Type B pancreatic cell (in vitro differentiated cells): ENCODE data around the gene HESX1. TPM values are rescaled to one million over a fixed set of nuclear protein-coding genes. Genes with fewer than 3 reads are reported as not detected.

Experiments
- DNase-seq: peaks from one replicate; pipeline ENCODE4 v3.0.0; 2021; ENCODE audit warnings: mixed read lengths; ENCODE audit not compliant: unreplicated experiment; ENCODE audit errors: extremely low spot score
- H3K27ac Mint-ChIP-seq: 2 replicates; pipeline ENCODE4 v1.8.0; 2021; ENCODE audit warnings: mild to moderate bottlenecking, mixed read lengths
- H3K27me3 Mint-ChIP-seq: 2 replicates; pipeline ENCODE4 v1.8.0; 2021; ENCODE audit warnings: mixed read lengths
- H3K36me3 Mint-ChIP-seq: 2 replicates; pipeline ENCODE4 v1.8.0; 2021; ENCODE audit warnings: mixed read lengths
- H3K4me1 Mint-ChIP-seq: one replicate; pipeline ENCODE4 v1.8.0; 2021; ENCODE audit warnings: mixed read lengths; ENCODE audit not compliant: unreplicated experiment
- H3K4me3 Mint-ChIP-seq: 2 replicates; pipeline ENCODE4 v1.8.0; 2021; ENCODE audit warnings: mild to moderate bottlenecking, mixed read lengths
- H3K9me3 Mint-ChIP-seq: 2 replicates; pipeline ENCODE4 v1.8.0; 2021; ENCODE audit warnings: mixed read lengths
- CTCF ChIP-seq: fragments of 200-600 bp; sonication (generic); conservative IDR thresholded peaks from 2 replicates; pipeline ENCODE4 v1.5.0; 2021; ENCODE audit warnings: antibody characterized with exemption, mild to moderate bottlenecking
- total RNA-seq: library from RNA; stranded (reverse); gene quantifications from 2 replicates; pipeline ENCODE4 v1.2.1, GENCODE V29; 2021; ENCODE audit warnings: low replicate concordance

HESX1 gene
- total RNA-seq, 1 donor from 2014 or later, result 1.7 TPM

- DNase-seq, result no peak
- no peaks in the 10 kb centered on the region for H3K36me3 Mint-ChIP-seq
- no peak overlapping the region for H3K27ac Mint-ChIP-seq
- peaks cover 21% of the 10 kb centered on the region for H3K4me1 Mint-ChIP-seq
- H3K9me3 Mint-ChIP-seq, result no peaks in the 10 kb centered on the region
- peaks cover 24% of the 10 kb centered on the region for H3K27me3 Mint-ChIP-seq
- peak overlapping the region; percentile 9 for H3K4me3 Mint-ChIP-seq
- no peak for TF ChIP-seq CTCF
Observed at GRCh38 chr3:57168151-57168550, 31.6 kb downstream of the HESX1 start.

GRCh38 chr3:57166660-57167059 is 33.1 kb downstream of the HESX1 start:
- H3K36me3 Mint-ChIP-seq, result no peaks in the 10 kb centered on the region

GRCh38 chr3:57165641-57166040 is 34.1 kb downstream of the HESX1 start:
- peak overlapping the region; percentile 83 for H3K4me3 Mint-ChIP-seq
- no peaks in the 10 kb centered on the region for H3K9me3 Mint-ChIP-seq
- H3K27me3 Mint-ChIP-seq, result peaks cover 28% of the 10 kb centered on the region
- H3K4me1 Mint-ChIP-seq, result peaks cover 44% of the 10 kb centered on the region
- no peak for DNase-seq
- no peak overlapping the region for H3K27ac Mint-ChIP-seq
- no peak for TF ChIP-seq CTCF
- no peaks in the 10 kb centered on the region for H3K36me3 Mint-ChIP-seq

More at GRCh38 chr3:57166660-57167059, 33.1 kb downstream of the HESX1 start:
- H3K27ac Mint-ChIP-seq, result no peak overlapping the region
- H3K27me3 Mint-ChIP-seq, result peaks cover 28% of the 10 kb centered on the region
- TF ChIP-seq CTCF, result no peak
- H3K4me1 Mint-ChIP-seq, result peaks cover 33% of the 10 kb centered on the region
- no peaks in the 10 kb centered on the region for H3K9me3 Mint-ChIP-seq
- no peak for DNase-seq
- peak overlapping the region; percentile 61 for H3K4me3 Mint-ChIP-seq

GRCh38 chr3:57164657-57165573 is 34.9 kb downstream of the HESX1 start, which contains the start of gene IL17RD:
Gene IL17RD (minus strand): TSS chr3:57165353. CDS start chr3:57165286, 67 bp downstream.
- Mint-ChIP-seq H3K9me3 (no peaks in the 10 kb centered on the region), H3K4me1 (peaks cover 46% of the 10 kb centered on the region), H3K27me3 (peaks cover 28% of the 10 kb centered on the region), H3K27ac (peak within 1 kb of the TSS; percentile 64), H3K36me3 (no peaks in the 10 kb centered on the region), H3K4me3 (peak within 1 kb of the TSS; percentile 98)
- no peak for TF ChIP-seq CTCF
- peak; percentile 83 for DNase-seq

- no peak for DNase-seq
- Mint-ChIP-seq H3K36me3 (no peaks in the 10 kb centered on the region), H3K9me3 (no peaks in the 10 kb centered on the region), H3K4me1 (peaks cover 51% of the 10 kb centered on the region), H3K27me3 (peaks cover 28% of the 10 kb centered on the region), H3K27ac (peak overlapping the region; percentile 64), H3K4me3 (peak overlapping the region; percentile 98)
- no peak for TF ChIP-seq CTCF
Observed at GRCh38 chr3:57164217-57164656, 35.5 kb downstream of the HESX1 start.
